ENCODE data around the gene NT5C.

GRCh38 chr17:75124819-75125162 is 6.8 kb downstream of the NT5C start:
- TF ChIP-seq CTCF (IDR thresholded peaks at IDR 0.05) = no peak
- TF ChIP-seq POLR2A (IDR thresholded peaks at IDR 0.05) = no peak

All from right lobe of liver (tissue), 4 donors.